Astrocyte of the cerebellum (primary cell): ENCODE measurements around the gene EPSTI1.

ENCODE experiments used
- DNase-seq: peaks from one replicate; pipeline ENCODE4 v3.0.0-alpha.2; 2011; ENCODE audit warnings: low read depth
- H3K4me3 ChIP-seq: 2 replicates; pipeline ENCODE4 v1.5.1; 2011; ENCODE audit warnings: mild to moderate bottlenecking, low read depth, low read length, moderate library complexity
- in situ Hi-C: cut with HindIII; loops from 2 replicates; pipeline ENCODE4 v1.10.0; 2017; ENCODE audit warnings: low sequenced_read_pairs
- TF ChIP-seq, protein P1 (sequence below): IDR thresholded peaks from 2 replicates; pipeline ENCODE4 v1.5.1; 2012; ENCODE audit warnings: low read length, low read depth, moderate library complexity, mild to moderate bottlenecking; ENCODE audit errors: missing control alignments

EPSTI1 gene

DNA sequence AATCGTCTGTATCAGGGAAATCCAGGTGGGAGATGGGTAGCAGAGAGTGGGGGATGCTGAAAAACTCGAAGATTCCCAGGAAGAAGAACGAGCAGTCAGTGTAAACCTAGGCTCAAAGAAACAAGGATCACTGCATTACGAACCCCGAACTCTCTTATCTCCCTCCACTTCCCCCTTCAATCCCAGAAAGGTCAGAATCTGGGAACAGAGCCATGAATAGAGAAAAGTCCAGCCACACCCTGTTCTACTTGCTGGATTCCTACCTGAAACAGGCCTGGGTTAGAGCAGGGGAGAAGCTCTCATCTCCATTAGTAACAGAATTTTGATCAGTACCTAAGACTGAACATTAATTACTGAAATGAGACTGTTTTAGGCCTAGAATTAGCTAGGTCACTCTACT lies 24.4 kb downstream of the EPSTI1 start:
- DNase-seq: no peak
- in situ Hi-C loops: loop anchor here (5.0 kb wide), 1 partner anchor 90 kb away; no protein-coding TSS in a partner anchor
- H3K4me3 ChIP-seq: no peak overlapping the region
- TF ChIP-seq, protein P1, sequence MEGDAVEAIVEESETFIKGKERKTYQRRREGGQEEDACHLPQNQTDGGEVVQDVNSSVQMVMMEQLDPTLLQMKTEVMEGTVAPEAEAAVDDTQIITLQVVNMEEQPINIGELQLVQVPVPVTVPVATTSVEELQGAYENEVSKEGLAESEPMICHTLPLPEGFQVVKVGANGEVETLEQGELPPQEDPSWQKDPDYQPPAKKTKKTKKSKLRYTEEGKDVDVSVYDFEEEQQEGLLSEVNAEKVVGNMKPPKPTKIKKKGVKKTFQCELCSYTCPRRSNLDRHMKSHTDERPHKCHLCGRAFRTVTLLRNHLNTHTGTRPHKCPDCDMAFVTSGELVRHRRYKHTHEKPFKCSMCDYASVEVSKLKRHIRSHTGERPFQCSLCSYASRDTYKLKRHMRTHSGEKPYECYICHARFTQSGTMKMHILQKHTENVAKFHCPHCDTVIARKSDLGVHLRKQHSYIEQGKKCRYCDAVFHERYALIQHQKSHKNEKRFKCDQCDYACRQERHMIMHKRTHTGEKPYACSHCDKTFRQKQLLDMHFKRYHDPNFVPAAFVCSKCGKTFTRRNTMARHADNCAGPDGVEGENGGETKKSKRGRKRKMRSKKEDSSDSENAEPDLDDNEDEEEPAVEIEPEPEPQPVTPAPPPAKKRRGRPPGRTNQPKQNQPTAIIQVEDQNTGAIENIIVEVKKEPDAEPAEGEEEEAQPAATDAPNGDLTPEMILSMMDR: no peak

DNA sequence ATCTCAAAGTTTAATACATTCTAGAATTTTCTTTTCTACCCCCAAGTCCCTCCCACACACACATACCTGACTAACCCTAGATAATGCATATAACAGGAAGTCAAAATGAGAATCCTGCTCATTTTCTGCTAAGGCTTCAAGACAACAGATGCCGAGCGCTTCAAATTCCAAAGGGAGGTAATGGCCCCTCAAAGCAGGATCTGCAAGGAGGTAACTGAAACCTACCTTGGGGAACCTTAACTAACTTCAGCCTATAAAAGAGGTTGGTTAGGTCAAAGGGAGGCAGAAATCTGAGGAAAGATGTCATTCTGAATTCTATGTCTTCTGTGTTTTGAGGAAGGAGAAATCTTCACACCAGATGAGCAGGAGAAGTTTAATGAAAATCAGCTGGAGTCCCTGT lies 26.8 kb downstream of the EPSTI1 start:
- in situ Hi-C loops: loop anchor here (5.0 kb wide), 1 partner anchor 88 kb away; no protein-coding TSS in a partner anchor
- no peak for DNase-seq
- no peak overlapping the region for H3K4me3 ChIP-seq
- TF ChIP-seq, protein P1: no peak

DNA sequence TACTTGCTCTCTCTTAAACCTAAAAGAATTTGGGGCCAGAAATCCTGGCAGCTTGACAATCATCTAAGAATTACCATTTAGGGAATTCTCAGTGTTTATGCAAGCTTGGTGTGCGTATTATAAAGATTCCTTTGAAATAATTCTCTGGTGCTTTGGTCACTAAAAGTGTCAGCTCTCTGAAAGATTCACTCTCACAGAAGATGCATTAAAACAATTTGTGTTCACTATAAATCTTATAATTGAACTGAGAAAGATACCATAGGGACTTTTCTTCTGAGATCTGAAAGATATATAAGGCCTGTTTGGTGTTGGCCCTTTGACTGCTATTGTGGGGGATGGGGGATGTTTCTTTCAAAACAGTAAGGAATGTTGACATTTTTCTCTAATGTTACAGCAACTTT lies 27.3 kb downstream of the EPSTI1 start:
- H3K4me3 ChIP-seq: no peak overlapping the region
- in situ Hi-C loops: loop anchor here (5.0 kb wide), 1 partner anchor 87 kb away; no protein-coding TSS in a partner anchor
- TF ChIP-seq, protein P1: no peak
- no peak for DNase-seq

DNA sequence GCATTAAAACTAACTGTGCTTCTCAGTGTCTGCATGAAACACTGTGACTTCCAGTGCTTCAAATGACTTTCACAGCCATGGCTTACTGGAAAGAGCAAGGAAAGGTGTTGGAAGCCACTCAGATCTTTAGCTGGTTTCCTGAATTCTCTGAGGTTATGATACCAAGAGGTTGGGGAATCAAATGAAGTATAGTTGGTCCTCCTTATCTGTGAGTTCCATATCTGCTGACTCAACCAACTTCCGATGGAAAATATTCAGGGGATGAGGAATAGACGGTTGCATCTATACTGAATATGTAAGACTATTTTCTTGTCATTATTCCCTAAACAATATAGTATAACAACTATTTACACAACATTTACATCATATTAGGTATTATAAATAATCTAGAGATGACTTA lies 32.4 kb downstream of the EPSTI1 start:
- H3K4me3 ChIP-seq: no peak overlapping the region
- TF ChIP-seq, protein P1: no peak
- no peak for DNase-seq
- in situ Hi-C loops: no loop called here

DNA sequence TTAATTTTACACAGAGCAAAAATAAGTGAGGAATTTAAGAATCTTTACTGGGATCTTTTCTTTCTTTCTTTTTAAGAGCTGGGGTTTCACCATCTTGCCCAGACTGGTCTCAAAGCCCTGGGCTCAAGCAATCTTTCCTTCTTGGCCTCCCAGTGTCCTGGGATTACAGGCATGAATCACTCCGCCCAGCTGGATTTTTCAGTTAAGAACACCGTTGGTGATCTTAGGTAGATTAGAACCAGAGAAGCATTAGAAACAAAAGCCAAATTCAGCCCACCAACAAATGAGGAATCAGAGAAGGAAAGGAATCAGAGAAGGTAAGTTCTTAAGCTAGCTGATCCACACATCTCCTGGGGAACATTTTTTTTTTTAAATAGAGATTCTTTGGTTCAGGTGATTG lies 34.2 kb downstream of the EPSTI1 start:
- no peak overlapping the region for H3K4me3 ChIP-seq
- in situ Hi-C loops: no loop called here
- DNase-seq: no peak
- TF ChIP-seq, protein P1: no peak

DNA sequence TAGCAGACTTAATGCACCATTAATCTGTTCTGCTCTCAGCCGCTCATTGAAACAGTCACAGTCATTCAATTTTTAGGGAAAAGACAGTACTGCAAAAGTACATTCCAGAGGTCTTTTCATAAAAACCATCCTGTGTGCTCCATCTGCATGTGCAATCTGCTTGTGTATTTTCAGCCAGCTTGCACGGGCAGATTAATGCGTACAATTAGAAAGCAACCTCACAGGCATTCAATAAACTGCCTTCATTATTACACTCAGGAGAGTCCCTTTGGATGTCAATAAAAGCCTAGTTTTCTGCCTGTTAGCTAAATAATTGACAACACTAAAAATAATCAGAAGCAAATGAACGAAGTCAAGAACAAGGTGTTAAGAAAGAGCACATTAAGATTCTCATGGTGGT lies 41.9 kb downstream of the EPSTI1 start:
- DNase-seq: no peak
- in situ Hi-C loops: no loop called here
- TF ChIP-seq, protein P1: no peak
- H3K4me3 ChIP-seq: no peak overlapping the region

DNA sequence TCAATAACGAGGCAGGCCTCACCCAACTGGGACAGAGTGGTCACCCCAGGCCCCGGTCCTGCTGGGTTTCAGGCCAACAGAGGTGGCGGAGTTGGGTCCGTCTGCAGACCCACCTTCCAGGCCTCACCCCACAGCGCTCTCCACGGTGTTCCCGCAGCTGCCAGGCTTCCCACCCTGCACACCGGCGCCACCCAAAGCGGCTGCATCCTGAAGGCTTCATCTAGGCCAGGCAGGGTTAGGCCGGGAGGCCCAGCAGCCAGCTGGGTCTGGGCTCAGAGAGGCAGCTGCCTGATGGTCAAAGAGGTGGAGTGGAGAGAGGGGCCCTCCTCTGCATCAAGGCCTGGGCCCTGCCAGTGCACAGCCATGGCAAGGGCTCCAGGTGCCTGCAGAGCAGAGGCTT lies 44.1 kb downstream of the EPSTI1 start:
- no peak overlapping the region for H3K4me3 ChIP-seq
- in situ Hi-C loops: no loop called here
- no peak for DNase-seq
- TF ChIP-seq, protein P1: no peak
